GM04504 (cell line): ENCODE results near the gene CHD2.
A peak's percentile ranks its signal among the peaks of the same experiment; 100 is the strongest.
"Not testable (repeated sequence)": the region's sequence is repeated elsewhere in the genome, so short reads cannot be mapped to it uniquely, and the experiment has no call there.

Source experiments
- DNase-seq: peaks from one replicate; pipeline ENCODE4 v3.0.0-alpha.2; 2012; ENCODE audit warnings: low read depth

Gene CHD2

DNA sequence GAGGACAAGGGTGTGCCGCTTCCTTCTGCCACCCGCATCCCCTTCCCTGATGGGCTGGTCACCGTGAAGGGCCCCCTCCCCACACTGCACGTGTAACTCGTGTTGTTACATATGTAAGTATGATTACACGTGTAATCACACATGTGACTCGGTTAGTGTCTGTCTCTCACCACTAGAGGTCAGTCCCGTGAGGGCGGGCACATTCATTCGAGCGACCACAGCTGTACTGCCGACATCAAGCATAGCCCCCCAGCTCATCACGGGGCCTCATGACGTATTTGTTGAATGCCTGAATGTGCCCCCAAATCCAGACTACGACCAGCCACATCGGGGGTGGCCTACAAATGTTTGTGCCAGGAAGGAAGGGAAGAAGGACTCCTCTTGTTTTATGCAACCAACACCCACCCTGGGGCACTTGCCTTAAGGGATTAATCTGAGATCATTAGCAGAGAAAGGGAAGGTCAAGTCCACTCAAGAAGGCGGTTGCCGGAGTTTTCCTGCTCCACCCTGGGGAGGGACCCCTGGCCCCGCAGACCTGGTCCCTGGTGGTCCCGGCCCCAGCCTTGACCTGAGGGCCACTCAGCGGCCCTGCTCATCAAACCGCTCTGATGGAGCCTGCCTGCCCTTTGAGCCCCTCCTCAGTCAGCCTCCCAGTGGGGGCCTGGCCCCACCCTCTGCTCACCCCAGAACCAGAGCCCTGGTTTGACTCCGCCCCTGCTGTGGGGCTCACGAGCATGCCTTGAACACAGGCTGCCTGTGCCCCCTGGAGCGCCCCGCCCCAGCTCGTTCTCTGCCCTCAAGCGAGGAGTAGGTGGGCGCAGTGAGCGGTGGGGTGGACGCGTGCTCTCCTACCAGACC is 136.1 kb downstream of the CHD2 start:
- no peak for DNase-seq

DNA sequence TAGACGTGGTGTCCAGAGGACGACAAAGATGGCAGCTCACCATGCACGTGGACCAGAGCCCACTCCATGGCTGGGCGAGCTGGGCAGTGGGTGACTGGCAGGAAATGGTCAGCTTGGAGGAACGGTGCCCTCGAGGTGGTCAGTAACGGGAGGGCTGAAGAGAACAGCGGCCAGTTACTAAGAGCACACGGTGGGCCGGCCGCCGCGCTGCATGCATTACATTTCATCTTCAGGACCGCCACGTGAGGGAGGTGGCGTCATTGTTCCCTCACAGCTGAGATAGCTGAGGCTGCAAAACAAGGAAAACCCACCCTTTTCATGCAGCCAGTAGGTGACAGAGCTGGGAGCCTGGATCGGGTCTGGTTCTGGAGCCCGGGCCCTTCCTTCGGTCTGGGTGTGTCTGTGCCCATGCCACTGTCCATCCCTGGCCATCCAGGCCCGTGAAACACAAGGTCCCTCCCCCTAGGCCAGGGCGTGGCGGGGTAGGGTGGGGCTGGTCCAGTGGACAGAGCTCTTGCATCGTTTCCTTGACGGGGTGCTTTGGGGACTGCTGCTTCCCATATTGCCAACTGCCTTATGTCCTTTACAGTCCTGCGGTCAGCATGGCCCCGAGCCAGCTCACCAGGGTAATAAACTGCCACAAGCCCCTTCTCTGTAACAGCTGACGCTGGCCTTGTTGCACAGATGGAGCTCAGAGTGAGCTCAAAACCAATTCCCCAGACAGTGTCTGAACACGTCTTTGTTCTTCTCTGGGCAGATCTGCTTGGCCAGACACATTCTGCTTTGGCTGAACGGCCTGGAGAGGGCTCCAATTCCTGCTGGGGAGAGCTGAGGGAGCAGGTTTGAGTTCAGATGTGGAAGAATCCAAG is 137.1 kb downstream of the CHD2 start:
- DNase-seq, result peak; percentile 20

DNA sequence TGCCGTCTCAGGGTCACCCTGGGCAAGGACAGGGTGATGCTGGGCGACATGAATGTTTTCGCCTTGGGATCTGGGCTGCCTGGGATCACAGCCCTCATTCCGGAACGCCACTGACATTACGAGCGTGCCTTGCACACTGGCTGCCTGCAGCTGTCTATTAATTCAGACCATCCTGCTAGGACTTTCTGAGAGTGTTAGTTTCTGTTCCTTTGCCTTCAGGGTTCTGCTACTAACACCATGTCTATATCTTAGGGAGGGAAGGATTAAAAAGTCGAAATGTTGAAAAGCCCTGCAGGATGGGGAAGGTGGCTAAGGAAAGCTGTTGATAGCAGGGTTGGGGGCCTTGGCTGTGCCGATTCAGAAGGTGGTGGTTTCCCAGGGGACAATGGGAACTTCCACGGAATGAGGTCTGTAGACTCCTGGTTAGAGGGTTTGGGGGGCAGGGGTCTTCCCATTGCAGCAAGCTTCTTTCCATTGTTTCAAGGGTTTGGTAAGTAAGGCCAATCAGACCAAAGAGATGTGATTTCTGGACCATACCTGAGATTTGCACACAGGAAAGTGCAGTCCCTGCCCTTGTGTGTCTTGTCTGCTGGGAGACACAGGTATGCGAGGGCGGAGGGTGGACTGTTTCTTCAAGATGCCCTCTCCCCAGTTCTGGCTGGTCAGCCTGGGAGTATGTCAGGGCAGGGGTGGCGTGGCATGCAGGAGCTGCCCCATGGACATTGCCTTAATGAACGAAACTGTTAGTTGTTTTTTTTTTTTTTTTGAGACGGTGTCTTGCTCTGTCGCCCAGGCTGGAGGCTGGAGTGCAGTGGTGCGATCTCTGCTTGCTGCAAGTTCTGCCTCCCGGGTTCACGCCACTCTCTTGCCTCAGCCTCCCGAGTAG is 137.9 kb downstream of the CHD2 start:
- DNase-seq, result no peak

DNA sequence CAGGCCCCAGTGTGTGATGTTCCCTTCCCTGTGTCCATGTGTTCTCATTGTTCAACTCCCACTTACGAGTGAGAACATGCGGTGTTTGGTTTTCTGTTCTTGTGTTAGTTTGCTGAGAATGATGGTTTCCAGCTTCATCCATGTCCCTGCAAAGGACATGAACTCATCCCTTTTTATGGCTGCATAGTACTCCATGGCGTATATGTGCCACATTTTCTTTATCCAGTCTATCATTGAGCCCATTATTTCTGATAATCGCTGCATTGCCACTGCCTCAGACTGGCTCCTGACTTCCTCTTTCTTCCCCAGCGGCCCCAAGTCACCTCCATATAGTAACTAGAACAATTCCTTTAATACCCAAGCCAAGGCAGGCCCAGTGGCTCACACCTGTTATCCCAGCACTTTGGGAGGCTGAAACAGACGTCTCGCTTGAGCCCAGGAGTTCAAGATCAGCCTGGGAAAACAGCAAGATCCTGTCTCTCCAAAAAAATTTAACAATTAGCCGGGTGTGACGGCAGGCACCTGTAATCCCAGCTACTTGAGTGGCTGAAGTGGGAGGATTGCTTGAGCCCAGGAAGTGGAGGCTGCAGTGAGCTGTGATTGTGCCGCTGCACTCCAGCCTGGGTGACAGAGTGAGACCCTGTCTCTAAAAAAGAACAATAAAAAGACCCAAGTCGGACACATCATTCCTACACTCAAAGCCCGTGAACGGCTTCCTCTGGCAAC is 139.6 kb downstream of the CHD2 start:
- not testable (repeated sequence) for DNase-seq

DNA sequence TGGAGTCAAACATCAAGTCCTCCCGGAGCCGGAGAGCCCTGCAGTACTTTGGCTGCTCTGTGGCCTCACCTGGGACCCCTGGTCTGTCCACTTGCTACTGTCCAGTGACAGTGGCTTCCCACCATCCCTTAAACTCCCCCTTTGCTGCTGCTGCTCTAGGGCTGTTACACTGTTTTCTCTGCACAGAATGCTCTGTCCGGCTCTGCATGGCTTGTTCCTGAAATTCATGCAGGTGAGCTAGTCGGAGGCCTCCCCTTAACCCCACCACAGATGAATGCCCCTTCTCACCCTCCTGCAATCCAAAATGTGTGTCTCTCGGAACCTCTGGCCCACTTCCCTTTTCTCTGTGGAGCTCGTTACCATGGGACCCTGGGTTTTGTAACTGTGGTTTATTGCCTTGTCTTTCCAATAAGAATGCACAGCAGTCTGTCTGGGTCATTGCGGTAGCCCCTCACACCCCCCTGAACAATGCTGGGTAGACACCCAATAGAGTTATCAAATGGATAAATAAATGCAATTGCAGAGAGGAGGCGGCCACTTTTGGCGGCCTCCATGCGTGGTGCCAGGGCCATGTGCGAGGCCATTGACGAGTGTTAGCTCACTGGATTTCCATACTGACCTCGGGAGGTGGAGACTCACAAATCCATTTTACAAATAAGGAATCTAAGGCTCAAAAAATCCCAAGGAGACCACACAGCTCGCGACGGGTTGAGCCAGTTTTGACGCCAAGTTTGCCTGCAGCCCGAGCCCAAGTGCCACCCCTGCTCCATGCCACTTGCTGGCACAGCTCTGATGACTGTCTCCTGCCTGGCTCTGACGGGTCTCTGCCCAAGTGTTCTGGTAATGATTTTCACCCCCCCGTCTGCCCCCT is 140.4 kb downstream of the CHD2 start:
- DNase-seq, result no peak

DNA sequence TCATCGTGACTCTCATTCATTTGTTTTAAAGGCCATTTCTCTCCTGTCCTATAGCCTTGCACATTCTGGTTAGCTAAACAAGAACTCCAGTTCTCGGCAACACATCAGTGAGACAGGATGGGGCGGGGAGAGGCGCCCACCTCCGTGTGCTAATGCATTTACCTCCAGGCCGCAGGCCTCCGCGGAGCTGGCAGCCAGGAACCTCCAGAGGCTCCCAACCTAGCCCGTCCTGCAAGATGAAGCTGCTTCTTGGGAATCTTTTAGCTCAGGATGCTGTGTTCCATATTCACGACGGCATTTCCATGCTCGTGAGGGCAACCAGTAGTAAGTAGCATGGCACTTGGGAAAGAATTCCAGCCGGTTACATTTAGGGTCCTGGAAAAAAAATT is 141.0 kb downstream of the CHD2 start:
- DNase-seq, result no peak

DNA sequence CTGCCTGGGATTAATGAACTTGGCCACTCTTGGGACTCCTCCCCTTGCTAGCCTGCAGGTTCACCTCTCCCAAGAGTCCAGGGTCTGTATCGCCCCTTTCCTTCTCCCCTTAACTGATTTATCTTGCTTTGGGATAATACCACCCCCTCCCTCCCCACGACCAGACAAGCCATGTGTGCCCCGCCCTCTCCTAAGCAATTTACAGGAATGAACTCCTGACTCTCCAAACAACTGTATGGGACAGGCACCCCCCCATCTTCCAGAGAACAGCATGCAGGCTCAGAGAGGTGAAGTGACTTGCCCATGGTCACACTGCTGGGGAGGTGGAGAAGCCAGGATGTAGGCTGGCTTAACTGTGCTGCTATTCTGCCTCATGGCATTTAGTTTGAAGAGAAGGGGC is 142.1 kb downstream of the CHD2 start:
- no peak for DNase-seq

DNA sequence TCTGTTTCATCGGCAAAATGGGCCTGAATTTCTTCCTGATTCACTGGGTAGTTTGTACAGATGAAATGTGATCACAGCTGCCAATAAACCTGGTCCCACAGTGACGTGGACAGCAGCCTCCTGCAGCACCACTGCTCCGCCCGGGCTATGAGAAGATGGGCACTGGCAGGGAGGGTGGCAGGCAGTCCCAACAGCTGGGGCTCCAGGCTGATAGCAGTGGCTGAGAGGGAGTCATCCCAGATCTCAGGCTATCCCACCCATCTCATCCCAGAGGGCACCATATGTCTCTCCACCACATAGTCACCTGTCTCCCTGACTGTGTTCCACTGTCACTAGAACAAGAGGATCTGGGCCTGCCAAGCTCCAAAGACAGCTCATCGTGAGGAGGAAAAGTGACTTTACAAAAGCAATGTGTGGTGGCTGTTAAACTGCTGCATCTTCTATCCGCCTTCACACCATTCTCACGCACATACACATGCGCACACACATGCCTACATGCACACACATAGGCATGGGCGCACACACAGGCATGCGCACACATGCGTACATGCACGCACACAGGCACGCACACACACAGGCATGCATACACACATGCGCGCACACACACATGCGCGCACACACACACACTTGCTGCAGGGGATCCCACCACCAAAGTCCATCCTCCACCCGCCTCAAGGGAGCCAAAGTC is 142.7 kb downstream of the CHD2 start:
- DNase-seq, result no peak

DNA sequence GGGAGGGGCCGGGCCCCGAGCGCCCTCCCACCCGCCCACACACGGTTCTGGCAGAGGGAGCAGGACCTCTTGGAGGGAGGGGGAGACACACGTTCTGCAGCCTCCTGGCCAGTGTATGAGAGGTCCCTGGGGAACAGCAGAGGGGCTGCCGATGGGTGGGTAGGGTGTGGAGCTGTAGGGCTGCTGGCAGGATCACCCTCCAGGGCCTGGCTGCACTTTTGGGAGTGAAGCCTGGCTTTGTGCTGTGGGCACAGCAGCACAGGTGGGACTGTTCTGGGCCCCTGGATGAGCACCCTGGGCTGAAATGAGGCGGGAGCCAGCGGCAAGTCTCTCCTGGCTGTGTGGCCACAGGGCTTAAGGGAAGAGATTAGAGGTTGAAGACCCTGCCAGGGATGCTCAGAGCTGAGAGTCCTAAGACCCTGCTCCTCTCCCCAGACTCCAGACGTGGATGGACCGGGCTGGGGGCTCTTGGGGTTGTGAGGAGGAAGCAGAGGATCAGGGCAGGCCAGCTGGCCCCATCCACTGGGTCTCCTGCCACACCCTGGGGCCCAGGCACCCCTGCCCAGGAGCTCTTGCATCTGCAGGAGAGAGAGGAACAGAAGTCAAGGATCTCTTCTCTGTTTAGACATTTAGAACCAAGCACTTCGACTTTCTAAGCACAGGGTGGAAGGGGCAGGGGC is 143.6 kb downstream of the CHD2 start:
- DNase-seq, result no peak

DNA sequence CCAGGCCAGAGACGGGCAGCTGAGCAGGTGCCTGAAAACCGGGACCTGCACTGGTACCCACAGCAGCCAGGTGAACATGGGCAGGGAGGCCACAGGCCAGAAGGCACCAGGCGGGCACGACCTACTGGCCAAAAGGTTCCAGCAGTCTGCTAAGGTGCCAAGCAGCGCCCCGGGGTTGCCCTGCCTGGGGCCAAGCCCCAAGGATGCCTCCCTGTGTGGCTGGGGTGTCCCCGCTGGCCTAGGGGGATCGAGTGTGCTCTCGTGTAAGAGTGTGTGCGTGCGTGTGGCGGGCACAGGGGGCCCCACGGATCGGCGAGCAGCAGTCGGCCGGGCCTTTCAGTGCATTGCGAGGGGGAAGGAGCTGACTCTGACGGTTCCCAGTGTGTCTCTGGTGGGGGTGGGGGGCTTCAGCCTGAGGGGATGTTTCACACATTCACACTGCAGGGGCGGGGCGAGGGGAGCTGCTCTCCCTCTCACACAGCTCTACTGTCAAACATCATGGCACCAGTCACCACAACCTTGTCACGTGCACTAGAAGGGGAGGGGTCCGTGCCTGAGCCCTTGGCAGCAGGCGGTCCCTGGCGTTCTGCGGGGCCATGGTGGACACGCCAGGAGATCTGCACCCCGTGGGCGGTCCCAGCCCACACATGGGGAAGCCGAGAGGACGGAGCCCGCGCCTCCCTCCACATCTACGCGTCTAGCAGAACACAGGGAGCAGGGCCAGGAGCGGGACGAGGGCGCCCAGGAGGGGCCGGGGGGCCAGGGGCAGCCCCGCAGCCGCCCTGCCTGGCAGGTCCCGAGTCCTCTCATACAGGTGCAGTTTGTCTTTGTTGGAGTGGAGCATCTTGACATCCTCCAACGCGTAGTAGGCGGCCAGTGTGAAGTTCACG is 144.4 kb downstream of the CHD2 start:
- no peak for DNase-seq

DNA sequence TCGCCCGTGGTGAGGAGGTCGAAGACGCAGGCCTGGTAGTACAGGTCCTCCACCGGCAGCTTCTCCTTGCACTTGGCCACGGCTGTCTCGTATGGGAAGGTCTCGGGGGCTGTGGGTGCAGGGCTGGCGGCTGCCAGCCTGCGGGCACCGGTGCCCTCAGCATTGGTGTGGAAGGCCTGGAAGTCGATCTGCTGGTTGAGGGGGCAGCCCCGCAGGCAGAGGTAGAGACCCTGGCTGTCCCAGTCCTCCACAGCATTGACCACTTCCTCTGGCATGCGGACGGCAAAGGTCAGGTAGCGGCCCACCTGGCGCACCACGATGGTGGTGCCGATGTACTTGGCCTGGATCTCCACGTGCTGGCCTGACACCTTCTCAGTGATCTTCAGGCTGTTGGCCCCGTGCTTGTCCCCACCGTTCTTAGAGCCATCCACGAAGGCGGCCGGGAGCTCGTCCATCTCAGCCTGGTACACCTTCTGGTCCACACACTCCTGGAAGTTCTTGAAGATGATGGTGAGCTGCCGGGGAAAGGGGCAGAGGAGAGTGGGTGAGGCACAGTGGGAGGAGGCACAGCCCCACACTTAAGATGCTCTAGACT is 145.2 kb downstream of the CHD2 start:
- no peak for DNase-seq

DNA sequence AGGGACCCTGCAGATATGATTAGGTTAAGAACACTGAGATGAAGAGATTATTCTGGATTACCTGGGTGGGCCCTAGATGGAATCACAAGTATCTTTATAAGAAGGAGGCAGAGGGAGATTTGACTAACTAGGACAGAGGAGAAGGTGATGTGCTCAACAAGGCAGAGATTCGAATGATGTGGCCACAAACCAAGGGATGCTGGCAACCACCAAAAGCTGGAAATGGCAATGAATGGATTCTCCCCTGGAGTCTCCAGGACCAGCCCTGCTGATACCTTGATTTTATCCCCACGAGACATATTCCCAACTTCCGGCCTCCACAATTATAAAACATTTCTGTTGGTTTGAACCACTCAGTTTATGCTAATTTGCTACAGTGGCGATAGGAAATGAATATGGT is 146.0 kb downstream of the CHD2 start:
- no peak for DNase-seq

DNA sequence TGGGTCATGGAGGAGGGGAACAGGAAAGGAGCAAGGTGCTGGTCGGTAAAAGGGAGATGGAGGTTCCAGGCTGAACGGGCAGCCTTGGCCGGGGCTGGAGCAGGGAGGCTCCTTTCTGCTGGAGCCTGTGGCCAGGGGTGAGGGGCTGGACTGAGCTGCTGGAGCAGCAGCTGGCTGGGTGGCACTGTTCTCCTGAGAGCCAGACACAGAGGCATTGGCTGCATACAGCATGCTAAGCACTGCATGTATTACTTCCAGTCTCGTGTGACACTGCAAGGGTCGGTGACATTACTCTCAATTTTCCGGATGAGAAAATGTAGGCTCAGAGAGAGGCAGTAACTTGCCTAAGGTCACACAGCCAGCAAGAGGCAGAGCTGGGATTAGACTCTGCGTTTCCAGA is 146.6 kb downstream of the CHD2 start:
- no peak for DNase-seq

DNA sequence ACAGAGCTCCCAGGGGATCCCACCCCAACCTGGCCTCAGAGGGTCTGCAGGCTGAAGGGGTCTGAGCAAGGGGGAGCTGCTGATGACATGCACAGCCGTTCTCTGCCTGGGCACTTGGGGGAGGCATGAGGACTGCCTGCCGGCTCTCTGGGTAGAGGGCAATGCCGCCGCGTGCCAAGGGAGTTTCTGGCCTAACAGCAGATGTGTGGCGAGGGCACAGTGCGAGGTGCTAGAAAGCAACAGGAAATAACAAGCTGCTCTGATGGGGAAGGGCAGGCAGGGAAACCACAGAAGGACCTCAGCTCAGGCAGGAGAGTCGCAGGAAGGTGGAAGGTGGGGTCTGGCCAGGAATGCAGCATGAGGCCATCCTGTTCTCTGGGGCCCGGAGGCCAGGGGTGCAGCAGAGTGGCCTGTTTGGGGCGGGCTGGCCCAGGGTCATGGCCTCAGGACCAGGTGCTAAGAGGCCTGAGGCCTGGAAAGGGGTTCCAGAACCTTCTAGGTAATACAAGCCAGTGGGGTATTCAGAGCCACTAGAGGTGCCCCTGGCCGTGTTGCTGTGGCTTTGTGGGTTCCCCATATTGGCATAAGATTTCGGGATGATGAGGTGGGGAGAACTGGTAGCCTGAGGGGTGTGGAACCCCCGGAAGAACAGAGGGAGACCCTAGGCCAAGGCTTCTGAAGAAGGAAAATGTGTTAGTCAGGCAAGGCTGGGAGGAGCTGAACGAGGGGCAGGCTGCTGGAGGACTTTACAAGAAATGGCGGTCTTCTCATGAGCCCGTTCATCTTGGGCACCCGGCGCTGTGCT is 147.7 kb downstream of the CHD2 start:
- no peak for DNase-seq

DNA sequence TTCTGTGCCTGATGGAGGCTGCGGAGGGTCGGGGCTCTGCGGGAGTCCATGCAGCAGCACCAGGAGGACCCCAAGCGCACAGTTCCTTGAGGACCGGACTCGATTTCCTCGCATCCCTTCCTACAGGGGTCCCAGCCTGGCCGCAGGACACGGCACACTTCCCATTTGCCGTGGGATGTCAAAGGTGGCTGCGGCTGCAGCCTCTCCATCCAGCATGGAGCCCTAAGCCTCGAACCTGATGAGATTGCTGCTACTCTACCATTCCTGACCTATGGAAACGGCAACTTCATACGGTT is 148.2 kb downstream of the CHD2 start:
- DNase-seq, result no peak

DNA sequence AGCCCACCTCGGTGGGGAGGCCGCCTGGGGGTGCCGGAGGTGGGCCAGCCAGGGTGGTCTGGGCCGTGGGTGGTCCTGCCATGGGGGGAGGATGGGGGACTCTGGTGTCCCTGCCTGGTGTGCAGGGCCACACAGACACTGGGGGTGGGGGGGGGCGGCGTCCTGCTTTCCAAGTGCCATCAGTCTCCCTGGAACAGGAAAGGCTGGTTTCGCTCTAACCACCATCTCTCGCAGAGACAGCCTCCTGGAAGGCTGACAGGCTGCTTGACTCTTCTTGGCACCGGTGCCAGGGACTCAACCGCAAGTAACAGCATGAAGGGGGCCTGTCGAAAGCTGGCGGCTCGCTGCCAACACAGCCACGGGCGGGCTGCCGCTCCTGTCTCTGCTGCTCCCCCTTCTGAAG is 148.6 kb downstream of the CHD2 start:
- DNase-seq, result no peak

DNA sequence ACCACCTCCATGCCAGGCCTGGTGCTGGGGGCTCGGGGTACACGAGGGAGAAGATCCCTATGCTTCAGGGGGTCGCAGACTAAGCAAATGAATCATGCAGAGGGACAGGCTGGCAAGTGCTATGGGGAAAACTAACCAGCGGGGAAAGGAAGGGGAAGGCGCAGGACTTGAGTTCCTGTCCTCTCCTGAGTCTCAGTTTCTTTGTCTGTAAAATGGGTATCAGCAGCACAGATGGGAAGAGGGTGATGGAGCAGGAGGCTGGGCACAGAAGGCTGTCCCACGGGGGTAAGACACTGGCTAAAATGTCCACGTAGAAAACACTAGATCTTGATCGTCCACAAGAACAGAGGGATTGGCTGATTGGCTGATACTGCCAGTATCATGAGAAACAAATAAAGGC is 149.1 kb downstream of the CHD2 start:
- DNase-seq, result no peak
